SK-N-SH treated with all-trans-retinoic acid at 6 μM for 48 hours (cell line): Measurements from ENCODE around the gene BTC.

Experiments
- ATAC-seq: fragments of 200-7000 bp; cut with Tn5 transposase; 3 replicates; pipeline ENCODE4 v1.9.1; 2020; ENCODE audit warnings: mild to moderate bottlenecking, moderate library complexity
- ARNTL ChIP-seq: fragments of 450-650 bp; formaldehyde crosslinking; IDR thresholded peaks from 2 replicates; pipeline ENCODE4 v1.5.0; 2020; ENCODE audit warnings: low read depth, mild to moderate bottlenecking, moderate library complexity, borderline replicate concordance
- BACH2 ChIP-seq: fragments of 250-450 bp; sonication (Bioruptor Pico); IDR thresholded peaks from 2 replicates; pipeline ENCODE4 v1.9.0; 2021; ENCODE audit warnings: mild to moderate bottlenecking, borderline replicate concordance
- CSDC2 ChIP-seq: fragments of 250-450 bp; sonication (Bioruptor Pico); IDR thresholded peaks from 2 replicates; pipeline ENCODE4 v1.5.0; 2020; ENCODE audit warnings: mild to moderate bottlenecking, moderate library complexity
- CSRNP3 ChIP-seq: fragments of 250-450 bp; sonication (Bioruptor Pico); IDR thresholded peaks from 2 replicates; pipeline ENCODE4 v1.5.1; 2021; ENCODE audit warnings: mild to moderate bottlenecking, moderate library complexity
- ESRRG ChIP-seq: fragments of 250-450 bp; sonication (Bioruptor Pico); IDR thresholded peaks from 2 replicates; pipeline ENCODE4 v1.6.1; 2021; ENCODE audit warnings: mild to moderate bottlenecking
- GLIS3 ChIP-seq: fragments of 250-450 bp; sonication (Bioruptor Pico); IDR thresholded peaks from 2 replicates; pipeline ENCODE4 v1.5.0; 2020; ENCODE audit warnings: mild to moderate bottlenecking, moderate library complexity
- ISL1 ChIP-seq: fragments of 250-450 bp; sonication (Bioruptor Pico); IDR thresholded peaks from 2 replicates; pipeline ENCODE4 v2.1.2; 2022; ENCODE audit warnings: mild to moderate bottlenecking, moderate library complexity
- OSR1 ChIP-seq: fragments of 250-450 bp; sonication (Bioruptor Pico); IDR thresholded peaks from 2 replicates; pipeline ENCODE4 v1.8.0; 2022; ENCODE audit warnings: moderate library complexity, mild to moderate bottlenecking, inconsistent platforms
- POU6F1 ChIP-seq: fragments of 250-450 bp; sonication (Bioruptor Pico); IDR thresholded peaks from 2 replicates; pipeline ENCODE4 v1.8.0; 2021; ENCODE audit warnings: low read depth, mild to moderate bottlenecking, moderate library complexity, borderline replicate concordance
- PPARA ChIP-seq: fragments of 250-450 bp; sonication (Bioruptor Pico); IDR thresholded peaks from 2 replicates; pipeline ENCODE4 v1.5.0; 2020; ENCODE audit warnings: mild to moderate bottlenecking, borderline replicate concordance
- RARB ChIP-seq: fragments of 250-450 bp; sonication (Bioruptor Pico); IDR thresholded peaks from 2 replicates; pipeline ENCODE4 v1.8.0; 2021; ENCODE audit warnings: mild to moderate bottlenecking, moderate library complexity
- SNAI2 ChIP-seq: fragments of 250-450 bp; sonication (Bioruptor Pico); IDR thresholded peaks from 2 replicates; pipeline ENCODE4 v1.5.0; 2020; ENCODE audit warnings: mild to moderate bottlenecking, moderate library complexity
- TCF4 ChIP-seq: fragments of 250-450 bp; sonication (Bioruptor Pico); IDR thresholded peaks from 2 replicates; pipeline ENCODE4 v1.8.0; 2021; ENCODE audit warnings: mild to moderate bottlenecking, moderate library complexity, borderline replicate concordance
- TOX ChIP-seq: fragments of 250-450 bp; sonication (Bioruptor Pico); IDR thresholded peaks from 2 replicates; pipeline ENCODE4 v1.8.0; 2021; ENCODE audit warnings: mild to moderate bottlenecking, moderate library complexity, borderline replicate concordance
- TSHZ2 ChIP-seq: fragments of 250-450 bp; sonication (Bioruptor Pico); IDR thresholded peaks from 2 replicates; pipeline ENCODE4 v1.5.0; 2020; ENCODE audit warnings: mild to moderate bottlenecking, moderate library complexity
- ZC3H10 ChIP-seq: fragments of 250-450 bp; sonication (Bioruptor Pico); IDR thresholded peaks from 2 replicates; pipeline ENCODE4 v1.5.1; 2021; ENCODE audit warnings: mild to moderate bottlenecking, moderate library complexity
- ZFP30 ChIP-seq: fragments of 450-650 bp; formaldehyde crosslinking; IDR thresholded peaks from 2 replicates; pipeline ENCODE4 v1.5.0; 2022; ENCODE audit warnings: mild to moderate bottlenecking, moderate library complexity
- ZNF565 ChIP-seq: fragments of 450-650 bp; formaldehyde crosslinking; conservative IDR thresholded peaks from 2 replicates; pipeline ENCODE4 v1.5.0; 2020; ENCODE audit warnings: low read depth, mild to moderate bottlenecking, moderate library complexity
- ZNF70 ChIP-seq: fragments of 450-650 bp; formaldehyde crosslinking; IDR thresholded peaks from 2 replicates; pipeline ENCODE4 v1.5.0; 2020; ENCODE audit warnings: mild to moderate bottlenecking, moderate library complexity
- ZNF8 ChIP-seq: fragments of 450-650 bp; formaldehyde crosslinking; IDR thresholded peaks from 2 replicates; pipeline ENCODE4 v1.5.0; 2020; ENCODE audit warnings: mild to moderate bottlenecking, moderate library complexity
- TF ChIP-seq, protein P1 (sequence below): fragments of 250-450 bp; sonication (Bioruptor Pico); IDR thresholded peaks from 2 replicates; pipeline ENCODE4 v1.5.1; 2020; ENCODE audit warnings: low read depth, mild to moderate bottlenecking, moderate library complexity

BTC gene

GRCh38 chr4:74770226-74770910 lies 24.0 kb downstream of the BTC start:
- TF ChIP-seq BACH2 (no peak), ZFP30 (no peak), CSDC2 (no peak), RARB (CRISPR knock-in tag) (no peak), TSHZ2 (no peak), OSR1 (CRISPR knock-in tag) (no peak), ISL1 (CRISPR knock-in tag) (no peak), ZNF70 (CRISPR knock-in tag) (no peak), POU6F1 (CRISPR knock-in tag) (no peak), TCF4 (no peak), ARNTL (CRISPR knock-in tag) (no peak), TOX (no peak), ESRRG (CRISPR knock-in tag) (no peak)
- TF ChIP-seq, protein P1, sequence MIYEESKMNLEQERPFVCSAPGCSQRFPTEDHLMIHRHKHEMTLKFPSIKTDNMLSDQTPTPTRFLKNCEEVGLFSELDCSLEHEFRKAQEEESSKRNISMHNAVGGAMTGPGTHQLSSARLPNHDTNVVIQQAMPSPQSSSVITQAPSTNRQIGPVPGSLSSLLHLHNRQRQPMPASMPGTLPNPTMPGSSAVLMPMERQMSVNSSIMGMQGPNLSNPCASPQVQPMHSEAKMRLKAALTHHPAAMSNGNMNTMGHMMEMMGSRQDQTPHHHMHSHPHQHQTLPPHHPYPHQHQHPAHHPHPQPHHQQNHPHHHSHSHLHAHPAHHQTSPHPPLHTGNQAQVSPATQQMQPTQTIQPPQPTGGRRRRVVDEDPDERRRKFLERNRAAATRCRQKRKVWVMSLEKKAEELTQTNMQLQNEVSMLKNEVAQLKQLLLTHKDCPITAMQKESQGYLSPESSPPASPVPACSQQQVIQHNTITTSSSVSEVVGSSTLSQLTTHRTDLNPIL (CRISPR knock-in tag): no peak
- ATAC-seq: no peak

DNA sequence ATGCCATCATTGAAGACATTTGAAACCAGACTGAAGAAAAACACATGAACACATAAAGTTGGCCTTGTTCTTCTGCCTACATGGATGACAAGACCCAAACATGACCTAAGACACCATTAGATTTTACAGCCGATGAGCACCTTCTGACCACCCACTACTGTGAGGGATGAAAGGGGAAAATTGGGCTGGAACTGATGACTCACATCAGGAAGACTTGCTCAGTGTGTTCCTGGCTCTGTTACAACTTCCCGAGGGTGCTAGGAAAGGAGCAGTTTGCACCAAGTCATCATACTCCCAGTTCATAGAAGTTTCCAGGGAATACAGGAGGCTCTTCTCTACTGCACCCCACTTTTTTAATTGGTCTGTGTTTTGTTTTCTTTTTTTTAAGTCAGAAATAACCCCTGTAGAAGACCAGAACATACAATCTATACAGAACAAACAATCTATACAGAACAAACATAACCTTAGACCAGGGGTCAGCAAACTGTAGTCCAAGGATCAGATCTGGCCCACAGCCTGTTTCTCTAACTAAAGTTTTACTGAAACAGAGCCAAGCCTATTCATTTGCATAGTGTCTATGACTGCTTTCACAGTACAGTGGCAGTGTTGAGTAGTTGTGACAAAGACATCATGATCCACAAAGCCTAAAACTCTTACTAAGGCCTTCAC lies 25.3 kb downstream of the BTC start:
- no peak for TF ChIP-seq ZC3H10 (CRISPR knock-in tag)
- no peak for TF ChIP-seq CSDC2
- no peak for TF ChIP-seq BACH2
- no peak for TF ChIP-seq TCF4
- no peak for TF ChIP-seq ISL1 (CRISPR knock-in tag)
- no peak for TF ChIP-seq OSR1 (CRISPR knock-in tag)
- no peak for TF ChIP-seq TOX
- no peak for TF ChIP-seq ZFP30
- no peak for TF ChIP-seq SNAI2 (CRISPR knock-in tag)
- no peak for ATAC-seq

GRCh38 chr4:74764119-74764518 lies 30.2 kb downstream of the BTC start:
- ATAC-seq: no peak
- TF ChIP-seq ZNF8 (CRISPR knock-in tag): no peak
- no peak for TF ChIP-seq CSDC2
- TF ChIP-seq CSRNP3: no peak
- TF ChIP-seq GLIS3: no peak
- no peak for TF ChIP-seq OSR1 (CRISPR knock-in tag)
- TF ChIP-seq PPARA (CRISPR knock-in tag): no peak
- TF ChIP-seq POU6F1 (CRISPR knock-in tag): no peak
- no peak for TF ChIP-seq ARNTL (CRISPR knock-in tag)
- no peak for TF ChIP-seq ZNF565
- no peak for TF ChIP-seq ZC3H10 (CRISPR knock-in tag)
- TF ChIP-seq, protein P1 (CRISPR knock-in tag): no peak
- TF ChIP-seq ESRRG (CRISPR knock-in tag): no peak
- TF ChIP-seq, all 23 proteins: peak for 0
